ENCODE measurements around the gene ATP5F1D.
A peak's percentile ranks its signal among the peaks of the same experiment; 100 is the strongest.

ATP5F1D gene

GRCh38 chr19:1248139-1248785 is 6.7 kb downstream of the ATP5F1D start, which contains the start of gene MIDN:
Gene MIDN, plus strand, starts transcription at chr19:1248583. Its CDS starts 1,714 bp downstream, at chr19:1250297.
- DNase-seq (ENCODE audit: low read depth): no peak

- DNase-seq (ENCODE audit: low read depth): peak; percentile 73
Observed at GRCh38 chr19:1248786-1249297, 7.3 kb downstream of the ATP5F1D start.

GRCh38 chr19:1249298-1249989 is 7.9 kb downstream of the ATP5F1D start:
- peak; percentile 90 for DNase-seq (ENCODE audit: low read depth)

- DNase-seq (ENCODE audit: low read depth): no peak
Observed at GRCh38 chr19:1249990-1250436, 8.5 kb downstream of the ATP5F1D start.

GRCh38 chr19:1250437-1251260 is 9.1 kb downstream of the ATP5F1D start:
- no peak for DNase-seq (ENCODE audit: low read depth)

GRCh38 chr19:1251330-1252220 is 10.0 kb downstream of the ATP5F1D start:
- DNase-seq (ENCODE audit: low read depth): no peak

GRCh38 chr19:1252221-1252820 is 10.8 kb downstream of the ATP5F1D start:
- DNase-seq (ENCODE audit: low read depth): no peak

GRCh38 chr19:1252821-1253513 is 11.4 kb downstream of the ATP5F1D start:
- DNase-seq (ENCODE audit: low read depth): peak; percentile 71

- DNase-seq (ENCODE audit: low read depth): no peak
Observed at GRCh38 chr19:1253514-1254080, 12.0 kb downstream of the ATP5F1D start.

- DNase-seq (ENCODE audit: low read depth): no peak
Observed at GRCh38 chr19:1254081-1254527, 12.6 kb downstream of the ATP5F1D start.

- no peak for DNase-seq (ENCODE audit: low read depth)
Observed at GRCh38 chr19:1254530-1255185, 13.1 kb downstream of the ATP5F1D start.

GRCh38 chr19:1255186-1256161 is 13.9 kb downstream of the ATP5F1D start:
- no peak for DNase-seq (ENCODE audit: low read depth)

- no peak for DNase-seq (ENCODE audit: low read depth)
Observed at GRCh38 chr19:1256646-1257474, 15.3 kb downstream of the ATP5F1D start.

GRCh38 chr19:1257475-1258162 is 16.1 kb downstream of the ATP5F1D start:
- DNase-seq (ENCODE audit: low read depth): no peak

GRCh38 chr19:1258163-1258492 is 16.6 kb downstream of the ATP5F1D start:
- no peak for DNase-seq (ENCODE audit: low read depth)

- DNase-seq (ENCODE audit: low read depth): no peak
Observed at GRCh38 chr19:1258707-1259205, 17.2 kb downstream of the ATP5F1D start.
